ENCODE data around the gene POLA2. TPM values are rescaled to one million over a fixed set of nuclear protein-coding genes. Genes with fewer than 3 reads are reported as not detected.

Gene POLA2
- total RNA-seq, 1 experiment from 2014 or later = 39.0 TPM

DNA sequence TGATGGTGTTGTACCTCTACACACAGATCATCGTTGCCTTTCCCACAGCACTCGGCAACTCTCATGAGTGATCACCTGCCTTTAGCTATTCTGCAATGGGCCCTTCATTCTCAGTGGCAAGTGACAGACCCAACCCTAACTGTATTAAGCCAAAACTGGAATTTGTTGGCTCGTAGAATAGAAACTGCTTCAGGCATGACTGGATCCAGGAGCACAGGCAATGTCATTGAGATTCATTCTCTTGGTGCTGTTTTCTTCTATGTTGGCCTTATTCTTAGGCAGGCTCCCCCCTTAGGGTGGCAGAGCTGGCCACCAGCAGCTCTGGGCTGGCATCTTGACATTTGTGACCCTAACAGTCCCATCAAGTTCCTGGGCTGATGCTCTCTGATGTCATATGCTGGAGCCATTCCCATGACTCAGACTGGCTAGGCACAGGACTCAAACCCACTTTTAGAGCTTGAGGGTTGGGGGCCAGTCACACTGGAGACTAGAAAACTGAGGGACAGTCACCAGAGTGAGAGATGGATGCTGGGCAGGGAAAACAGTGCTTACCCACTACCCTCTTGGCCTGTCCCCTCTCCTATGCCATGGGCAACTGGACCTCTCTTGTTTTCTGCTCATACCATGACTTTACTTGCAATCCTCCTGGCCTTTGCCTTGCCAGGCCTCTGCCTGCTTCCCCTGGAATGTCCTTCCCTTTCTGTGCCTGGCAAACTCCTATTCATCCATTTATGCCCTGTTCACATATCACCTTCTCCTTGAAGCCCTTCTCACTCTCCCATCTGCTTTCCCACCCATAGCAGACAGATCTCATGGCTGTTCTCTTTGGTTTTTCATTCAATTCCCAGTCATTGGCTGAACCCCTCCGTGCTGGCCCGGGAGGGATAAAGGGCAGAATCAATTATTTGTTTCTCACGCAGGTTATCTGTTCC, 45.8 kb downstream of the POLA2 start:
- ChIA-PET CTCF (no interaction called here), POLR2A (no interaction called here)
- H3K36me3 ChIP-seq (ENCODE audit: control insufficient read depth, insufficient read depth, low read length) = no peaks in the 10 kb centered on the region
- intact Hi-C loops (cut with micrococcal nuclease; ENCODE audit: unreplicated experiment) (no loop called here), in situ Hi-C loops (cut with HindIII; ENCODE audit: low pct_unique_long_range_greater_than_20kb, low sequenced_read_pairs) (no loop called here)
- ATAC-seq (no peak), DNase-seq (ENCODE audit: low read depth, low spot score) (no peak)
- TF ChIP-seq, protein P1, sequence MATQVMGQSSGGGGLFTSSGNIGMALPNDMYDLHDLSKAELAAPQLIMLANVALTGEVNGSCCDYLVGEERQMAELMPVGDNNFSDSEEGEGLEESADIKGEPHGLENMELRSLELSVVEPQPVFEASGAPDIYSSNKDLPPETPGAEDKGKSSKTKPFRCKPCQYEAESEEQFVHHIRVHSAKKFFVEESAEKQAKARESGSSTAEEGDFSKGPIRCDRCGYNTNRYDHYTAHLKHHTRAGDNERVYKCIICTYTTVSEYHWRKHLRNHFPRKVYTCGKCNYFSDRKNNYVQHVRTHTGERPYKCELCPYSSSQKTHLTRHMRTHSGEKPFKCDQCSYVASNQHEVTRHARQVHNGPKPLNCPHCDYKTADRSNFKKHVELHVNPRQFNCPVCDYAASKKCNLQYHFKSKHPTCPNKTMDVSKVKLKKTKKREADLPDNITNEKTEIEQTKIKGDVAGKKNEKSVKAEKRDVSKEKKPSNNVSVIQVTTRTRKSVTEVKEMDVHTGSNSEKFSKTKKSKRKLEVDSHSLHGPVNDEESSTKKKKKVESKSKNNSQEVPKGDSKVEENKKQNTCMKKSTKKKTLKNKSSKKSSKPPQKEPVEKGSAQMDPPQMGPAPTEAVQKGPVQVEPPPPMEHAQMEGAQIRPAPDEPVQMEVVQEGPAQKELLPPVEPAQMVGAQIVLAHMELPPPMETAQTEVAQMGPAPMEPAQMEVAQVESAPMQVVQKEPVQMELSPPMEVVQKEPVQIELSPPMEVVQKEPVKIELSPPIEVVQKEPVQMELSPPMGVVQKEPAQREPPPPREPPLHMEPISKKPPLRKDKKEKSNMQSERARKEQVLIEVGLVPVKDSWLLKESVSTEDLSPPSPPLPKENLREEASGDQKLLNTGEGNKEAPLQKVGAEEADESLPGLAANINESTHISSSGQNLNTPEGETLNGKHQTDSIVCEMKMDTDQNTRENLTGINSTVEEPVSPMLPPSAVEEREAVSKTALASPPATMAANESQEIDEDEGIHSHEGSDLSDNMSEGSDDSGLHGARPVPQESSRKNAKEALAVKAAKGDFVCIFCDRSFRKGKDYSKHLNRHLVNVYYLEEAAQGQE (IDR thresholded peaks at IDR 0.05; ENCODE audit: insufficient read depth in 1 of 2, low read depth in 2 of 2, low read length in 1 of 2) = no peak
- TF ChIP-seq, protein P2, sequence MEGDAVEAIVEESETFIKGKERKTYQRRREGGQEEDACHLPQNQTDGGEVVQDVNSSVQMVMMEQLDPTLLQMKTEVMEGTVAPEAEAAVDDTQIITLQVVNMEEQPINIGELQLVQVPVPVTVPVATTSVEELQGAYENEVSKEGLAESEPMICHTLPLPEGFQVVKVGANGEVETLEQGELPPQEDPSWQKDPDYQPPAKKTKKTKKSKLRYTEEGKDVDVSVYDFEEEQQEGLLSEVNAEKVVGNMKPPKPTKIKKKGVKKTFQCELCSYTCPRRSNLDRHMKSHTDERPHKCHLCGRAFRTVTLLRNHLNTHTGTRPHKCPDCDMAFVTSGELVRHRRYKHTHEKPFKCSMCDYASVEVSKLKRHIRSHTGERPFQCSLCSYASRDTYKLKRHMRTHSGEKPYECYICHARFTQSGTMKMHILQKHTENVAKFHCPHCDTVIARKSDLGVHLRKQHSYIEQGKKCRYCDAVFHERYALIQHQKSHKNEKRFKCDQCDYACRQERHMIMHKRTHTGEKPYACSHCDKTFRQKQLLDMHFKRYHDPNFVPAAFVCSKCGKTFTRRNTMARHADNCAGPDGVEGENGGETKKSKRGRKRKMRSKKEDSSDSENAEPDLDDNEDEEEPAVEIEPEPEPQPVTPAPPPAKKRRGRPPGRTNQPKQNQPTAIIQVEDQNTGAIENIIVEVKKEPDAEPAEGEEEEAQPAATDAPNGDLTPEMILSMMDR (IDR thresholded peaks at IDR 0.05) = no peak
- no peak for TF ChIP-seq SIN3A (IDR thresholded peaks at IDR 0.05; ENCODE audit: borderline replicate concordance, insufficient read depth, low read depth, low read length)
- no peak; the same call in 1 of the 2 replicates for TF ChIP-seq POLR2AphosphoS5 (IDR thresholded peaks at IDR 0.05; ENCODE audit: low read depth, low read length)
- no peak for TF ChIP-seq TCF7L2 (IDR thresholded peaks at IDR 0.05; ENCODE audit: low read depth, low read length)
- no peak overlapping the region for H3K27ac ChIP-seq (ENCODE audit: low read length)
- H3K4me1 ChIP-seq (ENCODE audit: control insufficient read depth, insufficient read depth, low read length) = 0 out of 2 replicates have a peak, but pooled peaks cover 5% of the 10 kb centered on the region
- BruUV-seq (replicated peaks) = no TSS peak
- no peaks in the 10 kb centered on the region for H3K27me3 ChIP-seq (ENCODE audit: control insufficient read depth, insufficient read depth, low read length)
- no peak overlapping the region for H3K4me3 ChIP-seq (ENCODE audit: low read depth in 2 of 2, low read length in 2 of 2)
- no peaks in the 10 kb centered on the region for H3K9me3 ChIP-seq (ENCODE audit: control insufficient read depth, insufficient read depth, low read depth, low read length)

DNA sequence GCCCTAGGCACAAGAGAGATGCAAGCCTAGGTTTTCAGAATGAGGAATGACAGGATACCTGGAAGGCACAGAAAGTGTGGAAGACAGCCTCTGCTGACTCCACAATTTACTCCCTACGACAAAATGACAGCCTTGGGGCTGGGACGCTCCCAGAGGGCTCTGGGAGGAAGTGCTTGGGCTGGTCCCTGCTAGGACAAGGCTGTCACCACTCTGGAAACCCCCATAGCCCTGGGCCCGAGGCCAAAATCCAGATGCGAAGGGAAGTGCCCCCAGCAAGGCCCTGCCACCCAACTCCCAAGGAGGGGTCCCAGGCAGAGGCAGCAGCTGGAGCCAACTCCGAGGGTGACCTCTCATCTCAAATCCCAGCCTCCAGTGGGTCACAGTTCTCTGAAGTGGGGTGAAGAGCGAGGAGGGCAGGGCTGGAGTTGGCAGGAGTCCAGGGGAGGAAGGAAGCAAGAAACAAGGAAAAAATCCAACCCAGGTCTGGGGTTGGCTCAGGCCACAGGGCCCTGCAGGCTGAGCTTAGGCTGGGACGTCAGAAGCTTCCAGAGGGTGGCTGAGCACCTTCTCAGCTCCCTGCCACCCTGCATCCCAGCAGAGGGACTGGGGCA, 46.6 kb downstream of the POLA2 start:
- no TSS peak for BruUV-seq (replicated peaks)
- ChIA-PET POLR2A (no interaction called here), CTCF (interaction anchor here (0.6 kb wide), 1 partner anchor 32 kb away, joined by 9 read pairs; no protein-coding TSS in a partner anchor)
- Histone ChIP-seq H3K27ac (ENCODE audit: low read length) (no peak overlapping the region), H3K36me3 (ENCODE audit: control insufficient read depth, insufficient read depth, low read length) (no peaks in the 10 kb centered on the region), H3K9me3 (ENCODE audit: control insufficient read depth, insufficient read depth, low read depth, low read length) (no peaks in the 10 kb centered on the region), H3K27me3 (ENCODE audit: control insufficient read depth, insufficient read depth, low read length) (no peaks in the 10 kb centered on the region), H3K4me1 (ENCODE audit: control insufficient read depth, insufficient read depth, low read length) (peaks cover 5% of the 10 kb centered on the region; the same call in 1 of the 2 replicates), H3K4me3 (ENCODE audit: low read depth in 2 of 2, low read length in 2 of 2) (no peak overlapping the region)
- TF ChIP-seq, protein P2 (IDR thresholded peaks at IDR 0.05) = no peak
- no peak for TF ChIP-seq POLR2AphosphoS5 (IDR thresholded peaks at IDR 0.05; ENCODE audit: low read depth, low read length)
- TF ChIP-seq SIN3A (IDR thresholded peaks at IDR 0.05; ENCODE audit: borderline replicate concordance, insufficient read depth, low read depth, low read length) = no peak
- TF ChIP-seq TCF7L2 (IDR thresholded peaks at IDR 0.05; ENCODE audit: low read depth, low read length) = no peak
- TF ChIP-seq, protein P1 (IDR thresholded peaks at IDR 0.05; ENCODE audit: insufficient read depth in 1 of 2, low read depth in 2 of 2, low read length in 1 of 2) = no peak
- ATAC-seq (peak; percentile 56), DNase-seq (ENCODE audit: low read depth, low spot score) (no peak)
- in situ Hi-C loops (cut with HindIII; ENCODE audit: low pct_unique_long_range_greater_than_20kb, low sequenced_read_pairs) = no loop called here
- intact Hi-C loops (cut with micrococcal nuclease; ENCODE audit: unreplicated experiment) = no loop called here

Measured in Panc1 (cell line).